HG02840 (cell line): ENCODE data around the gene ENPP3.

Source experiments
- ATAC-seq: cut with Tn5 transposase; IDR thresholded peaks from one replicate; pipeline ENCODE4 v1.9.1; 2021; ENCODE audit warnings: mild to moderate bottlenecking, moderate library complexity, moderate number of reproducible peaks; ENCODE audit not compliant: unreplicated experiment, low FRiP score

The ENPP3 gene

DNA sequence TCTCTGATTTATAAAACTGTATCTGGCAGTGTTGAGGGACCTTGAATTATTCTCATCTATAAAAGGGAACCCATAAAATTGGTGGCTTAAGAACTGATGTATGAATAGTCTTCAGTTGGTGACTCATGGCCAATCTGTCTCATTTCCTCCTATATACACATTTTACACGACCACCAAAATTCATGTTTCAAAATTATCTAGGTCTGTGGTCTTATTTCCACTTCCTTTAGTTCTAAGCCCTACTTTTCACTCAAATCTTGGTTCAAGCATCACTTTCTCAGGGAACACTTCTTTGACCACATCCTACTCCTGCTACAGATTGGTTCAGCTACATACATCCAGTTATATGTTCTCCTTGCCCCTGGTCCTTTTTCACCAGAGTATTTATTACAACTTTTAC, 152.1 kb downstream of the ENPP3 start:
- no peak for ATAC-seq

DNA sequence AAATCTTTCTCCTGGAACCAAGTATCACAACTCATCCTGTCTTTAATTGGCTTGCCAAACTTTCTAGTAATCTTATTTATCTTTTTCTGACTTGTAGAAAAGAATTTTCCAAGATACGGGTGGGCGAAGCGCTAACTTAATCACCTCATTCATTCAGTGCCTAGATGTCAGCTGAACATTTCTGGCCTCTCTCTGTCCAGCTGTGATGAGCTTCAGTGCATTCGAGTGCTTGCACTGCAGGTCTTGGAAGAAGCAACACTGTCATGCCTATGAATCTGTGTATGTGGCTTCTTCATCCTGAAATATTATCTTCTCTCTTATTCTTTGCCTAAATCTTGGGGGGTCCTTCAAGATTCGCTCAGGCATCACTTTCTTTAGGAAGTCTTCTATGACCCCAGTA, 154.4 kb downstream of the ENPP3 start:
- ATAC-seq: no peak

DNA sequence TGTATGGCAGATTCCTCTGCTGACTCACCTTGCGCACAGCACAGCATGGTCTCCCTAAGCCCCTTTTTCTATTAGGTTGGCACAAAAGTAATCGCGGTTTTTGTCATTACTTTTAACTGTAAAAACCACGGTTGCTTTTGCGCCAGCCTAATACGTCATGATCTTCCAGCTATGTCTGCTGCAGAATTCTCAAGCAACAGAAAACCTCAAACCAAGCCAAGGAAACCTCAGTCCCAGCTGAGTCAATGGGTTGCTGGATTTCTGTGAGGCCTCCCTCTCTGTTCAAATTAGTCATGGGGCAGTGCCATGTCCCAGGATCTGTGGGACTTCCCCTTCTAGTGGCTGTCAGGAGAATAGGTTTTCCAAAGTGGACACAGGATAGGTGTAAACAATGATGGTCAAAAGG, 155.0 kb downstream of the ENPP3 start:
- no peak for ATAC-seq

DNA sequence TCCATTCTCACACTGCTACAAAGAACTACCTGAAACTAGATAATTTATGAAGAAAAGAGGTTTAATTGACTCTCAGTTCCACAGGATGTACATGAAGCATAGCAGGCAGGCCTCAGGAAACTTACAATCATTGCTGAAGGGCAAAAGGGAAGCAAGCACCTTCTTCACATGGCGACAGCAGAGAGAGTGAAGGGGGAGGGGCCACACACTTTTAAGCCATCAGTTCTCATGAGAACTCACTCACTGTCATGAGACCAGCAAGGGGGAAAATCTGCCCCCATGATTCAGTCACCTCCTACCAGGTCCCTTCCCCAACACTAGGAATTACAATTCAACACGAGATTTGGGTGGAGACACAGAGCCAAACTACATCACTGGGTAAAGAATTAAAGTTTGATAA, 158.3 kb downstream of the ENPP3 start:
- no peak for ATAC-seq
